DND-41 (cell line): ENCODE measurements around the gene SGPP1.

Experiments
- ATAC-seq: fragments of 200-7000 bp; cut with Tn5 transposase; 3 replicates; pipeline ENCODE4 v1.9.1; 2021; ENCODE audit warnings: low read depth; ENCODE audit not compliant: insufficient read depth
- DNase-seq: peaks from one replicate; pipeline ENCODE4 v3.0.0-alpha.2; 2020
- H2AFZ ChIP-seq: 2 replicates; pipeline ENCODE4 v1.6.0; 2012; ENCODE audit warnings: low read depth, low read length
- H3K27ac ChIP-seq: 2 replicates; pipeline ENCODE4 v1.5.1; 2012; ENCODE audit warnings: low read length, inconsistent platforms
- H3K27me3 ChIP-seq: fragments of 200-600 bp; sonication (generic); 2 replicates; pipeline ENCODE4 v1.6.0; 2012; ENCODE audit warnings: low read length, mild to moderate bottlenecking, inconsistent platforms; ENCODE audit not compliant: insufficient read depth, poor library complexity
- H3K36me3 ChIP-seq: 2 replicates; pipeline ENCODE4 v1.5.1; 2012; ENCODE audit warnings: low read length, inconsistent platforms; ENCODE audit not compliant: insufficient read depth
- H3K4me1 ChIP-seq: 2 replicates; pipeline ENCODE4 v1.5.1; 2012; ENCODE audit warnings: mild to moderate bottlenecking, low read length; ENCODE audit not compliant: insufficient read depth
- H3K4me2 ChIP-seq: 2 replicates; pipeline ENCODE4 v1.6.0; 2012; ENCODE audit warnings: mild to moderate bottlenecking, moderate library complexity, low read length, inconsistent platforms; ENCODE audit not compliant: insufficient read depth
- H3K4me3 ChIP-seq, 2 experiments: fragments of 200-600 bp in 1 of 2; shearing (Covaris generic) in 1 of 2; 2 replicates each; pipeline ENCODE4 v1.5.1; 2012 to 2016; ENCODE audit warnings: inconsistent platforms in 2 of 2, low read length in 2 of 2, mild to moderate bottlenecking in 2 of 2, low read depth in 1 of 2, moderate library complexity in 1 of 2
- H3K79me2 ChIP-seq: 2 replicates; pipeline ENCODE4 v1.6.0; 2012; ENCODE audit warnings: low read length, inconsistent platforms; ENCODE audit not compliant: insufficient read depth
- H3K9ac ChIP-seq: 2 replicates; pipeline ENCODE4 v1.6.0; 2012; ENCODE audit warnings: low read depth, mild to moderate bottlenecking, inconsistent platforms, low read length, moderate library complexity
- H3K9me3 ChIP-seq: 2 replicates; pipeline ENCODE4 v1.5.1; 2012; ENCODE audit warnings: low read length, moderate library complexity, mild to moderate bottlenecking, inconsistent platforms; ENCODE audit not compliant: insufficient read depth, severe bottlenecking
- H4K20me1 ChIP-seq: 2 replicates; pipeline ENCODE4 v1.6.0; 2012; ENCODE audit warnings: low read length; ENCODE audit not compliant: insufficient read depth
- EZH2 ChIP-seq: IDR thresholded peaks from 3 replicates; pipeline ENCODE4 v1.6.1; 2012; ENCODE audit warnings: borderline replicate concordance, low read depth, mild to moderate bottlenecking, moderate library complexity, low read length, inconsistent platforms; ENCODE audit not compliant: severe bottlenecking
- TF ChIP-seq, protein P1 (sequence below): IDR thresholded peaks from 2 replicates; pipeline ENCODE4 v1.5.1; 2012; ENCODE audit warnings: borderline replicate concordance, low read length, moderate library complexity, mild to moderate bottlenecking; ENCODE audit not compliant: poor library complexity, severe bottlenecking; ENCODE audit errors: extremely low read depth

SGPP1 gene

DNA sequence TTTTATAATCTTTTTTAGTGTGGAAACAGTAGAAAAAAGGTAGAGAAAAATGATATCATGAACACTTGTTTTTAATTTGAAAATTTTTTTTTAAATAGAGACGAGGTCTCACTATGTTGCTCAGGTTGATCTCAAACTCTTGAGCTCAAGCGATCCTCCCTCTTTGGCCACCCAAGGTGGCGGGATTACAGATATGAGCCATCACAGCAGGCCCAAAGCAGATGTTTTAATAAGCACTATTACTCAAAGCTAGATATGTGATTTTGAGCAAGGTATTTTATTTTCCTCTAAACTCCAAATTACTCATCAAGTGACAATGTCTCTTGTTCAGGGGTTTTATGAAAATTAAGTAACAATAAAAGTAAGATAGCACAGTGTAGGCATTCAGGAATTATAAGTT lies 75.5 kb downstream of the SGPP1 start:
- no peak for ATAC-seq
- Histone ChIP-seq H3K9me3 (no peaks in the 10 kb centered on the region), H3K9ac (no peak overlapping the region), H3K27ac (no peak overlapping the region), H3K27me3 (no peaks in the 10 kb centered on the region), H3K4me3 (no peak overlapping the region), H3K4me2 (no peak overlapping the region), H3K4me1 (peaks cover 11% of the 10 kb centered on the region), H2AFZ (no peak overlapping the region), H4K20me1 (no peaks in the 10 kb centered on the region), H3K36me3 (no peaks in the 10 kb centered on the region), H3K79me2 (no peaks in the 10 kb centered on the region)
- DNase-seq: no peak
- TF ChIP-seq EZH2: no peak
- TF ChIP-seq, protein P1, sequence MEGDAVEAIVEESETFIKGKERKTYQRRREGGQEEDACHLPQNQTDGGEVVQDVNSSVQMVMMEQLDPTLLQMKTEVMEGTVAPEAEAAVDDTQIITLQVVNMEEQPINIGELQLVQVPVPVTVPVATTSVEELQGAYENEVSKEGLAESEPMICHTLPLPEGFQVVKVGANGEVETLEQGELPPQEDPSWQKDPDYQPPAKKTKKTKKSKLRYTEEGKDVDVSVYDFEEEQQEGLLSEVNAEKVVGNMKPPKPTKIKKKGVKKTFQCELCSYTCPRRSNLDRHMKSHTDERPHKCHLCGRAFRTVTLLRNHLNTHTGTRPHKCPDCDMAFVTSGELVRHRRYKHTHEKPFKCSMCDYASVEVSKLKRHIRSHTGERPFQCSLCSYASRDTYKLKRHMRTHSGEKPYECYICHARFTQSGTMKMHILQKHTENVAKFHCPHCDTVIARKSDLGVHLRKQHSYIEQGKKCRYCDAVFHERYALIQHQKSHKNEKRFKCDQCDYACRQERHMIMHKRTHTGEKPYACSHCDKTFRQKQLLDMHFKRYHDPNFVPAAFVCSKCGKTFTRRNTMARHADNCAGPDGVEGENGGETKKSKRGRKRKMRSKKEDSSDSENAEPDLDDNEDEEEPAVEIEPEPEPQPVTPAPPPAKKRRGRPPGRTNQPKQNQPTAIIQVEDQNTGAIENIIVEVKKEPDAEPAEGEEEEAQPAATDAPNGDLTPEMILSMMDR: no peak

DNA sequence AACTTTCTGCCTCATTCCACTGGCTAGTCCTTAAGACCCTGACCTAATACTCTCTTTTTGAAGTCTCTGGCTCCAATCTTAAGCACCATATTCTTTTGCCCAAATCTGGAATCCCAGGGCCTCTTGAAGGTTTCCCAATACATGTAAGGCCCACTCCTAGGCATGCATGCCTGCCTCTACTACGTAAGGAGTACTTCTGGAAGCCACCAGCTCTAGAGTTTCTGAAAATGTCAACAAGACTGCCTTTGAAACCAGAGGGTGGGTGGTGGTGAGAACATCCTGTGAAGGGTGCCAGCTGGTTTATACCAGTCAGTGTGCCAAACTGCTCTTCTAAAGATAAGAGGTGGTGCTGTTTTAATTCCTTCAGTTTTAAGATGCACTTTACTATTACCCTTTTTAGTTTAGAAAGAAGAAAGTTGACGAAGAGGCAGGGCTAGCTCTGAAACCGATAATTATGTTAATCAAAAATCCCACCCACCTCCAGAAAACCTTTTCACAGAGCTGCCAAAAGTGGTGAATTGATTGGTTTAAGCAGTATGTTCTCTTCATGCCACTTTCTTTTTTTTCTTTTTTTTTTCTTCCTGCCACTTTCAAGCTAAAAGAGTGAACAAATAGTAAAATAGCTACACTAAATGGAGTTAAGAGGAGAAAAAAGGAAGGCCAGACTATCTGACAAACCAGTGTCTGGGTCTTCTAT lies 77.5 kb downstream of the SGPP1 start:
- DNase-seq: peak; percentile 49
- ATAC-seq: peak; percentile 93
- Histone ChIP-seq H3K9ac (no peak overlapping the region), H4K20me1 (no peaks in the 10 kb centered on the region), H3K79me2 (no peaks in the 10 kb centered on the region), H3K27ac (peak overlapping the region; percentile 61), H3K9me3 (no peaks in the 10 kb centered on the region), H3K36me3 (no peaks in the 10 kb centered on the region), H3K27me3 (no peaks in the 10 kb centered on the region), H3K4me1 (peaks cover 11% of the 10 kb centered on the region), H3K4me2 (no peak overlapping the region), H2AFZ (peak overlapping the region; percentile 51; the same call in 1 of the 2 replicates), H3K4me3 (no peak overlapping the region)
- no peak for TF ChIP-seq EZH2
- TF ChIP-seq, protein P1: no peak

DNA sequence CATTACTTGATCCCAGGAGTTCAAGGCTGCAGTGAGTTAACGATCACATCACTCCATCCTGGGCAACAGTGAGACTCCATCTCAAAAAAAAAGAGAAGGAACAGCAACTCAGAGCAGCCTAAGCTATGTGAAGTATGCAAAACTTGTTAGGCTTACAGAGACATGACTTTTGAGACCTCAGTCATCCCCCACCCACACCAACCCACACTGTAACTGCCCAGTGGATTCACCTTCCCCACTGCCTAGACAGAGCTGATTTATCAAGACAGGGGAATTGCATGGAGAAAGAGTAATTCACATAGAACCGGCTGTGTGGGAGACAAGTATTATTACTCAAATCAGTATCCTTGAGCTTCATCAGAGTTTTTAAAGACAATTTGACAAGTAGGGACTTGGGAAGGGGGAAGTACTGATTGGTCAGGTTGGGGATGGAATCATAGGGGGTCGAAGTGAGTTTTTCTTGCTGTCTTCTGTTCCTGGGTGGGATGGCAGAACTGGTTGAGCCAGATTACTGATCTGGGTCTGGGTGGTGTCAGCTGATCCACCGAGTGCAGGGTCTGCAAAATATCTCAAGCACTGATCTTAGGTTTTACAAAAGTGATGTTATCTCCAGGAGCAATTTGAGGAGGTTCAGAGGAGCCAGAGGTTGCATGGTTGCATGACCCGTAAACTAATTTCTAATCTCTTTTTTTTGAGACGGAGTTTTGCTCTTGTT lies 80.0 kb downstream of the SGPP1 start:
- Histone ChIP-seq H3K27me3 (no peaks in the 10 kb centered on the region), H3K4me2 (no peak overlapping the region), H3K9me3 (no peaks in the 10 kb centered on the region), H3K4me3 (no peak overlapping the region), H4K20me1 (no peaks in the 10 kb centered on the region), H3K4me1 (peaks cover 17% of the 10 kb centered on the region), H3K27ac (no peak overlapping the region), H2AFZ (no peak overlapping the region), H3K79me2 (no peaks in the 10 kb centered on the region), H3K9ac (no peak overlapping the region), H3K36me3 (no peaks in the 10 kb centered on the region)
- ATAC-seq (no peak), DNase-seq (no peak)
- TF ChIP-seq EZH2: no peak
- TF ChIP-seq, protein P1: no peak
